Fibroblast of mammary gland (primary cell): ENCODE data around the gene HRH3.

Experiments
- DNase-seq: peaks from one replicate; pipeline ENCODE4 v3.0.0-alpha.2; 2010; ENCODE audit warnings: low read depth
- H3K4me3 ChIP-seq: 2 replicates; pipeline ENCODE4 v1.5.1; 2011; ENCODE audit warnings: low read depth, mild to moderate bottlenecking, low read length, moderate library complexity; ENCODE audit not compliant: control insufficient read depth
- TF ChIP-seq, protein P1 (sequence below): conservative IDR thresholded peaks from 2 replicates; pipeline ENCODE4 v1.5.1; 2011; ENCODE audit warnings: low read depth, low read length, inconsistent platforms; ENCODE audit not compliant: control insufficient read depth, insufficient read depth

HRH3 gene

DNA sequence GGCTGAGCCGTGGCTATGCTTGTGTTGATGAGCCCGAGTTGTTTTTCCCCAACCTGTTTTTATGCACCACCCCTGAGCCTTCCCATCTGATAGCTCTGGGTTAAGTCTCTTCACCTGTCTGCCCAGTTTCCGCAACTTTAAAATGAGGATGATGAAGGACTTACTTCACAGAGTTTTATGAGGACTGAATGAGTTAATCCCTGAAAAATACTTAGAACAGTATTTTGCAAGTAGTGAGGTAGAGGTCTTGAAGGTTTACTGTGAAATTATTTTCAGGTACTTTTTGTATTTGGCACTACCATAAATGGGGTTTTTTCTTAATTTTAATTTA lies 34.0 kb downstream of the HRH3 start:
- no peak overlapping the region for H3K4me3 ChIP-seq
- no peak for DNase-seq
- TF ChIP-seq, protein P1, sequence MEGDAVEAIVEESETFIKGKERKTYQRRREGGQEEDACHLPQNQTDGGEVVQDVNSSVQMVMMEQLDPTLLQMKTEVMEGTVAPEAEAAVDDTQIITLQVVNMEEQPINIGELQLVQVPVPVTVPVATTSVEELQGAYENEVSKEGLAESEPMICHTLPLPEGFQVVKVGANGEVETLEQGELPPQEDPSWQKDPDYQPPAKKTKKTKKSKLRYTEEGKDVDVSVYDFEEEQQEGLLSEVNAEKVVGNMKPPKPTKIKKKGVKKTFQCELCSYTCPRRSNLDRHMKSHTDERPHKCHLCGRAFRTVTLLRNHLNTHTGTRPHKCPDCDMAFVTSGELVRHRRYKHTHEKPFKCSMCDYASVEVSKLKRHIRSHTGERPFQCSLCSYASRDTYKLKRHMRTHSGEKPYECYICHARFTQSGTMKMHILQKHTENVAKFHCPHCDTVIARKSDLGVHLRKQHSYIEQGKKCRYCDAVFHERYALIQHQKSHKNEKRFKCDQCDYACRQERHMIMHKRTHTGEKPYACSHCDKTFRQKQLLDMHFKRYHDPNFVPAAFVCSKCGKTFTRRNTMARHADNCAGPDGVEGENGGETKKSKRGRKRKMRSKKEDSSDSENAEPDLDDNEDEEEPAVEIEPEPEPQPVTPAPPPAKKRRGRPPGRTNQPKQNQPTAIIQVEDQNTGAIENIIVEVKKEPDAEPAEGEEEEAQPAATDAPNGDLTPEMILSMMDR: no peak

DNA sequence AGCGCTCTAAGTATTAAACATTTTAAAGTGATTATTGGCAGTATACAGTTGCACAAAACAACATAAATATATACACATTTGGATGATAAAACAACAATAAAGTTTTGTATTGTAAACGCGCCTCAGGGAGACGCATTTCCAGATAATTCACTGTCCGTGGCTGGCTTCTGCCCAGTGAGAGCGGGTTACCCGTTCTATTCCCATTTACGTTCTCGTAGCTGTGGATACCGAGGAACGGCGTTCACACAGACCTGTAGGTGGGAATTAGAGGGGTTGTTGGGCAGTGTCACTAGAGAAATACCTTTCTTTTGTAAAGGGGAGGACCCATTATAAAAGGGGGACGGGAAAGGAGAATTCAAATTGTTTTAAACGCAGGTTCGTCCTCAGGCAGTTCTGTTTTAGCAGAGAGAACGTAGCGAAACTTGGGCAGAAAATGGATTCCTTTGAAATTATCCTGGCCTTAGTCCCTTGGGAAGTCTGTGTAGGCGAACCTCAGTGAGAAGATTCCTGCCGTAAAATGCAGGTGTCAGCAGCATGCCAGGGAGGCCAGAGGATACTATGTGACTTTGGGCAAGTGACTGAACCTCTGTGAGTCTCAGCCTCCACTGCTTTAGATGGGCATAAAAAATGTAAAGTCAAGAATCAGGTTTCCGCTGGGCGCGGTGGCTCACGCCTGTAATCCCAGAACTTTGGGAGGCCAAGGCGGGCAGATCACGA lies 36.5 kb downstream of the HRH3 start:
- H3K4me3 ChIP-seq: peak overlapping the region; percentile 93
- TF ChIP-seq, protein P1: no peak
- DNase-seq: no peak

GRCh38 chr20:62182469-62183425 lies 37.3 kb downstream of the HRH3 start, which contains the start of gene MTG2:
Gene MTG2, plus strand, starts transcription at chr20:62183028. Its CDS starts 10,393 bp downstream, at chr20:62193421.
- H3K4me3 ChIP-seq: peak within 1 kb of the TSS; percentile 93
- peak; percentile 93 for DNase-seq
- TF ChIP-seq, protein P1: no peak

GRCh38 chr20:62181808-62182207 lies 38.3 kb downstream of the HRH3 start:
- H3K4me3 ChIP-seq: peak overlapping the region; percentile 93
- TF ChIP-seq, protein P1: no peak
- DNase-seq: no peak

DNA sequence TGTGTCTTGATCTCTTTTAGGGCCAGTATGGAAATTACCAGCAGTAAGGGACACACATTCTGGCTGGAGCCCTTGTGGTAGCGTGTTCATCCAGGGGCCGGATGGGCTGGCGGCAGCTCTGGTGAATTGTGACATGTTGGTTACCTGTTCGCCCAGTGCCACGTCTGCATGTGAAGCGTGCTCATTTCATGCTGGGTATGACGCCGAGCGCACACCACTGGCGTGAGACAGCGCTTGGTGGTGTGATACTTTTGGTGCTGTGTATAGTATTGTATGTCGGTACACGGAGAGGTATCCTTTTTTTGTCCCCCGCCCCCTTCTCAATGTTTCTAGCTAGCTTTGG lies 40.9 kb downstream of the HRH3 start:
- no peak overlapping the region for H3K4me3 ChIP-seq
- TF ChIP-seq, protein P1: no peak

GRCh38 chr20:62178316-62179161 lies 41.5 kb downstream of the HRH3 start:
- no peak for DNase-seq
- TF ChIP-seq, protein P1: no peak
- no peak overlapping the region for H3K4me3 ChIP-seq

More for the DNA sequence above, 40.9 kb downstream of the HRH3 start:
- no peak for DNase-seq
